Transverse colon (tissue), 4 donors: ENCODE data around the gene RNASE3.
A peak's percentile ranks its signal among the peaks of the same experiment; 100 is the strongest.

Source experiments
- EP300 ChIP-seq: sonication (generic); formaldehyde crosslinking; IDR thresholded peaks from one replicate; pipeline ENCODE4 v1.6.1; 2017; ENCODE audit warnings: antibody characterized with exemption, low read depth
- POLR2A ChIP-seq: fragments of 450-650 bp; IDR thresholded peaks from one replicate; pipeline ENCODE4 v1.6.1; 2016; ENCODE audit warnings: antibody characterized with exemption, mild to moderate bottlenecking, moderate library complexity
- POLR2AphosphoS5 ChIP-seq, 3 donors: sonication (generic); formaldehyde crosslinking; IDR thresholded peaks; one replicate each; pipeline ENCODE4 v1.6.1; 2016; ENCODE audit warnings: antibody characterized with exemption in 3 of 3
- TF ChIP-seq, protein P1 (sequence below), 5 experiments: fragments of 200-600 bp in 3 of 5; fragments of 450-650 bp in 2 of 5; sonication (generic) in 3 of 5; IDR thresholded peaks; 1 replicate in 2 of 5; 2 replicates in 3 of 5; pipeline ENCODE4 v1.5.1; 2016 to 2017; ENCODE audit warnings: antibody characterized with exemption in 5 of 5, inconsistent platforms in 3 of 5, mild to moderate bottlenecking in 2 of 5, moderate library complexity in 1 of 5

- TF ChIP-seq, protein P1, sequence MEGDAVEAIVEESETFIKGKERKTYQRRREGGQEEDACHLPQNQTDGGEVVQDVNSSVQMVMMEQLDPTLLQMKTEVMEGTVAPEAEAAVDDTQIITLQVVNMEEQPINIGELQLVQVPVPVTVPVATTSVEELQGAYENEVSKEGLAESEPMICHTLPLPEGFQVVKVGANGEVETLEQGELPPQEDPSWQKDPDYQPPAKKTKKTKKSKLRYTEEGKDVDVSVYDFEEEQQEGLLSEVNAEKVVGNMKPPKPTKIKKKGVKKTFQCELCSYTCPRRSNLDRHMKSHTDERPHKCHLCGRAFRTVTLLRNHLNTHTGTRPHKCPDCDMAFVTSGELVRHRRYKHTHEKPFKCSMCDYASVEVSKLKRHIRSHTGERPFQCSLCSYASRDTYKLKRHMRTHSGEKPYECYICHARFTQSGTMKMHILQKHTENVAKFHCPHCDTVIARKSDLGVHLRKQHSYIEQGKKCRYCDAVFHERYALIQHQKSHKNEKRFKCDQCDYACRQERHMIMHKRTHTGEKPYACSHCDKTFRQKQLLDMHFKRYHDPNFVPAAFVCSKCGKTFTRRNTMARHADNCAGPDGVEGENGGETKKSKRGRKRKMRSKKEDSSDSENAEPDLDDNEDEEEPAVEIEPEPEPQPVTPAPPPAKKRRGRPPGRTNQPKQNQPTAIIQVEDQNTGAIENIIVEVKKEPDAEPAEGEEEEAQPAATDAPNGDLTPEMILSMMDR (IDR thresholded peaks at IDR 0.05): peak; percentile 40 to 67 (median 53)
- TF ChIP-seq POLR2A (no peak), EP300 (no peak), POLR2AphosphoS5 (IDR thresholded peaks at IDR 0.05) (no peak)
Measured at GRCh38 chr14:20873370-20874177, 17.6 kb upstream of the RNASE3 start.
